GM23338 (cell line): ENCODE data around the gene MYADM. TPM values are rescaled to one million over a fixed set of nuclear protein-coding genes. Genes with fewer than 3 reads are reported as not detected.

ENCODE experiments used
- ATAC-seq: fragments of 200-7000 bp; cut with Tn5 transposase; 3 replicates; pipeline ENCODE4 v1.9.1; 2020
- DNase-seq: peaks from one replicate; pipeline ENCODE4 v3.0.0-alpha.2; 2015; ENCODE audit warnings: low spot score
- H2AFZ ChIP-seq: fragments of 200-600 bp; sonication (generic); 2 replicates; pipeline ENCODE4 v1.8.0; 2016; ENCODE audit warnings: antibody characterized with exemption, mild to moderate bottlenecking, moderate library complexity
- H3F3A ChIP-seq: fragments of 200-600 bp; sonication (generic); replicated peaks from 2 replicates; pipeline ENCODE4 v1.8.0; 2017; ENCODE audit warnings: antibody characterized with exemption, mixed run types, low read depth
- H3K27ac ChIP-seq: fragments of 200-600 bp; sonication (generic); 2 replicates; pipeline ENCODE4 v1.6.1; 2016; ENCODE audit warnings: low read depth
- H3K27me3 ChIP-seq: fragments of 200-600 bp; sonication (generic); 2 replicates; pipeline ENCODE4 v1.8.0; 2016; ENCODE audit warnings: mild to moderate bottlenecking, mixed run types, moderate library complexity; ENCODE audit not compliant: insufficient read depth
- H3K36me3 ChIP-seq: fragments of 200-600 bp; sonication (generic); 2 replicates; pipeline ENCODE4 v1.8.0; 2016; ENCODE audit warnings: mild to moderate bottlenecking; ENCODE audit not compliant: insufficient read depth
- H3K4me1 ChIP-seq: fragments of 200-600 bp; sonication (generic); 2 replicates; pipeline ENCODE4 v1.8.0; 2016; ENCODE audit warnings: mild to moderate bottlenecking, moderate library complexity; ENCODE audit not compliant: insufficient read depth
- H3K4me2 ChIP-seq: fragments of 200-600 bp; sonication (generic); 2 replicates; pipeline ENCODE4 v1.7.1; 2017; ENCODE audit warnings: mixed run types
- H3K4me3 ChIP-seq: fragments of 200-600 bp; sonication (generic); 2 replicates; pipeline ENCODE4 v1.6.1; 2016; ENCODE audit warnings: mixed run types
- H3K79me2 ChIP-seq: fragments of 200-600 bp; sonication (generic); replicated peaks from 2 replicates; pipeline ENCODE4 v1.8.0; 2017; ENCODE audit warnings: mild to moderate bottlenecking; ENCODE audit not compliant: insufficient read depth
- H3K9me2 ChIP-seq: fragments of 200-600 bp; sonication (generic); 2 replicates; pipeline ENCODE4 v1.8.0; 2017; ENCODE audit not compliant: insufficient read depth
- H4K20me1 ChIP-seq: fragments of 200-600 bp; sonication (generic); replicated peaks from 2 replicates; pipeline ENCODE4 v1.8.0; 2017; ENCODE audit warnings: mild to moderate bottlenecking; ENCODE audit not compliant: insufficient read depth
- H3K27ac Mint-ChIP-seq: 2 replicates; pipeline ENCODE4 v1.8.0; 2020; ENCODE audit warnings: inconsistent platforms, mild to moderate bottlenecking, moderate library complexity, mixed read lengths
- H3K27me3 Mint-ChIP-seq: 3 replicates; pipeline ENCODE4 v1.8.0; 2022; ENCODE audit warnings: low read depth, mild to moderate bottlenecking, moderate library complexity, mixed read lengths, inconsistent platforms; ENCODE audit not compliant: insufficient read depth, poor library complexity
- H3K36me3 Mint-ChIP-seq: 3 replicates; pipeline ENCODE4 v1.8.0; 2021; ENCODE audit warnings: low read depth, mild to moderate bottlenecking, inconsistent platforms, moderate library complexity, mixed read lengths
- H3K4me1 Mint-ChIP-seq: 3 replicates; pipeline ENCODE4 v1.8.0; 2020; ENCODE audit warnings: mild to moderate bottlenecking, inconsistent platforms, mixed read lengths
- H3K4me3 Mint-ChIP-seq: 3 replicates; pipeline ENCODE4 v1.8.0; 2021; ENCODE audit warnings: moderate library complexity, mild to moderate bottlenecking, inconsistent platforms, mixed read lengths
- H3K9me3 Mint-ChIP-seq: 3 replicates; pipeline ENCODE4 v1.8.0; 2020; ENCODE audit warnings: moderate library complexity, mild to moderate bottlenecking, inconsistent platforms, mixed read lengths
- EZH2phosphoT487 ChIP-seq: fragments of 200-600 bp; sonication (generic); IDR thresholded peaks from one replicate; pipeline ENCODE4 v1.8.1; 2018; ENCODE audit warnings: antibody characterized with exemption; ENCODE audit not compliant: unreplicated experiment
- ZNF114 ChIP-seq: fragments of 250-450 bp; sonication (Bioruptor Pico); IDR thresholded peaks from 2 replicates; pipeline ENCODE4 v1.5.0; 2020; ENCODE audit warnings: mild to moderate bottlenecking, moderate library complexity
- ZNF331 ChIP-seq: fragments of 250-450 bp; sonication (Bioruptor Pico); IDR thresholded peaks from 2 replicates; pipeline ENCODE4 v1.5.0; 2020; ENCODE audit warnings: low read depth, mild to moderate bottlenecking, moderate library complexity
- polyA plus RNA-seq: library from polyadenylated mRNA; unstranded; fragments of >200 nt; fragmentation: Nextera tagmentation; extraction: Ambion mirVana; gene quantifications from 2 replicates; pipeline ENCODE4 v1.2.1, GENCODE V29; 2016
- total RNA-seq: library from RNA; depleted of rRNA; stranded (reverse); fragments of >200 nt; shearing (Covaris generic); gene quantifications from 2 replicates; pipeline ENCODE4 v1.2.3, GENCODE V29; 2014
- TF ChIP-seq, protein P1 (sequence below): fragments of 250-450 bp; sonication (Bioruptor Pico); IDR thresholded peaks from 2 replicates; pipeline ENCODE4 v1.5.0; 2020; ENCODE audit warnings: mild to moderate bottlenecking, moderate library complexity
- TF ChIP-seq, protein P2 (sequence below): IDR thresholded peaks from 2 replicates; pipeline ENCODE4 v1.6.1; 2016; ENCODE audit warnings: antibody characterized with exemption
- TF ChIP-seq, protein P3 (sequence below): IDR thresholded peaks from one replicate; pipeline ENCODE4 v1.6.1; 2018; ENCODE audit warnings: antibody characterized with exemption; ENCODE audit not compliant: unreplicated experiment

Gene MYADM
- total and polyA plus RNA-seq, 2 experiments from 2014 or later: 49.9 to 57.1 TPM

DNA sequence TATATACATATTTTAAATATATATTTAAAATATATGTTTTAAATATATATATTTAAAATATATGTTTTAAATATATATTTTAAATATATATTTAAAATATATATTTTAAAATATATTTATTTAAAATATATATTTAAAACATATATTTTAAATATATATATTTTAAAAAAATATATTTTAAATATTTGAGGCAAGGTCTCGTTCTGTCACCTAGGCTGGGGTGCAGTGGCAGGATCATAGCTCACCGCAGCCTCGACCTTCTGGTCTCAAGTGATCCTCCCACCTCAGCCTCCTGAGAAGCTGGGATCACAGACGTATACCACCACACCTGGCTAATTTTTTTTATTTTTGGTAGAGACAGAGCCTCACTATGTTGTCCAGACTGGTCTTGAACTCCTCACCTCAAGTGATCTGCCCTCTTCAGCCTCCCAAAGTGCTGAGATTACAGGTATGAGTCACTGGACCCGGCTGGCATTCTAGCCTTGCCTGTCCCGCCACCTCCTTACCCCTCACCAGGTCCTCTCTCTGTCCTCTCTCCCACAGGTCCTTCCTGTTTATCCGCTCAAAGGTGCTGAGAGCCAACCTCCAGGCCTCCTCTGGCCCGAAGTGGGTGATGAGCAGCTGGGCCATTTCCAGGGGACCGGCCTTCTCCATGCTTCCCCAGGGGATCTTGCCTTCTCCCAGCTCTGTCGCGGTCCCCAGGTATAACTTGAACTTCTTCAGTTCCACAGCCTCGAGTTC lies 44.1 kb upstream of the MYADM start:
- no peaks in the 10 kb centered on the region; the same call in 2 of the 3 replicates for H3K36me3 Mint-ChIP-seq
- no peak; the same call in 2 of the 3 replicates for ATAC-seq
- peaks cover 13% of the 10 kb centered on the region; the same call in 1 of the 2 replicates for H3K4me1 ChIP-seq

DNA sequence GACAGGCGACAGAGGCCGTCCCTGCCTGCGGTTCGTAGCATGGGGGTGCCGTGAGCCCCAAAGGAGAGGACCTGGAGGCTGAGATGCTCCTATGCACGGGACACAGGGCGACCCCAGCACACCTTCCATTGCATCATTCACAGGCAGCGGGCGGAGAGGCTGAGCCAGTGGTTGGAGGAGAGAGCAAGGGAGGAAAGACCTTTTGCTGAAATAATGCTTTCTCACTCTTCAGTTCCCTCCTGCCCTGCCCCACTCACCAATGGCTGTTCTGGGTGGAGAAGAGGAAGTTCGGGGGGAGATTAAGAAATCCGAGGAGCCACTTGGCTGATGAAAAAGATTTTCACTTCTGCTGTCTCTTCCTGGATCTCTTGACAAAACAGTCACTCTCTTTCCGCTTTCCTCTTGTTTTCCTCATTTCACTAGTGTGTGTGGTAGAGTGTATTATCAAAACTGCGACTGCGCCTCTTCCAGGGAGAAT lies 43.5 kb upstream of the MYADM start, which contains the start of gene NLRP12:
NLRP12 (minus strand) TSS at position 181 of the 478 bp plus-strand sequence; CDS start at position 41, 140 bp downstream.
- Histone ChIP-seq H3K4me3 (no peak within 1 kb of the TSS), H3K9me2 (no peaks in the 10 kb centered on the region), H4K20me1 (no peaks in the 10 kb centered on the region), H3K36me3 (no peaks in the 10 kb centered on the region), H3F3A (0 out of 2 replicates have a peak, but pooled peaks cover 9% of the 10 kb centered on the region), H3K27ac (peak within 1 kb of the TSS; percentile 77), H3K4me2 (no peak within 1 kb of the TSS), H3K27me3 (no peaks in the 10 kb centered on the region), H2AFZ (peak within 1 kb of the TSS; percentile 54; the same call in 1 of the 2 replicates), H3K79me2 (0 out of 2 replicates have a peak, but pooled peaks cover 6% of the 10 kb centered on the region), H3K4me1 (peaks cover 13% of the 10 kb centered on the region; the same call in 1 of the 2 replicates)
- DNase-seq (no peak), ATAC-seq (peak; percentile 65)
- Mint-ChIP-seq H3K4me1 (peaks cover 14% of the 10 kb centered on the region), H3K27ac (peak within 1 kb of the TSS; percentile 53), H3K4me3 (no peak within 1 kb of the TSS; the same call in 2 of the 3 replicates), H3K36me3 (no peaks in the 10 kb centered on the region; the same call in 2 of the 3 replicates), H3K9me3 (no peaks in the 10 kb centered on the region; the same call in none of the 3 replicates), H3K27me3 (peaks cover 13% of the 10 kb centered on the region)
- TF ChIP-seq, protein P1, sequence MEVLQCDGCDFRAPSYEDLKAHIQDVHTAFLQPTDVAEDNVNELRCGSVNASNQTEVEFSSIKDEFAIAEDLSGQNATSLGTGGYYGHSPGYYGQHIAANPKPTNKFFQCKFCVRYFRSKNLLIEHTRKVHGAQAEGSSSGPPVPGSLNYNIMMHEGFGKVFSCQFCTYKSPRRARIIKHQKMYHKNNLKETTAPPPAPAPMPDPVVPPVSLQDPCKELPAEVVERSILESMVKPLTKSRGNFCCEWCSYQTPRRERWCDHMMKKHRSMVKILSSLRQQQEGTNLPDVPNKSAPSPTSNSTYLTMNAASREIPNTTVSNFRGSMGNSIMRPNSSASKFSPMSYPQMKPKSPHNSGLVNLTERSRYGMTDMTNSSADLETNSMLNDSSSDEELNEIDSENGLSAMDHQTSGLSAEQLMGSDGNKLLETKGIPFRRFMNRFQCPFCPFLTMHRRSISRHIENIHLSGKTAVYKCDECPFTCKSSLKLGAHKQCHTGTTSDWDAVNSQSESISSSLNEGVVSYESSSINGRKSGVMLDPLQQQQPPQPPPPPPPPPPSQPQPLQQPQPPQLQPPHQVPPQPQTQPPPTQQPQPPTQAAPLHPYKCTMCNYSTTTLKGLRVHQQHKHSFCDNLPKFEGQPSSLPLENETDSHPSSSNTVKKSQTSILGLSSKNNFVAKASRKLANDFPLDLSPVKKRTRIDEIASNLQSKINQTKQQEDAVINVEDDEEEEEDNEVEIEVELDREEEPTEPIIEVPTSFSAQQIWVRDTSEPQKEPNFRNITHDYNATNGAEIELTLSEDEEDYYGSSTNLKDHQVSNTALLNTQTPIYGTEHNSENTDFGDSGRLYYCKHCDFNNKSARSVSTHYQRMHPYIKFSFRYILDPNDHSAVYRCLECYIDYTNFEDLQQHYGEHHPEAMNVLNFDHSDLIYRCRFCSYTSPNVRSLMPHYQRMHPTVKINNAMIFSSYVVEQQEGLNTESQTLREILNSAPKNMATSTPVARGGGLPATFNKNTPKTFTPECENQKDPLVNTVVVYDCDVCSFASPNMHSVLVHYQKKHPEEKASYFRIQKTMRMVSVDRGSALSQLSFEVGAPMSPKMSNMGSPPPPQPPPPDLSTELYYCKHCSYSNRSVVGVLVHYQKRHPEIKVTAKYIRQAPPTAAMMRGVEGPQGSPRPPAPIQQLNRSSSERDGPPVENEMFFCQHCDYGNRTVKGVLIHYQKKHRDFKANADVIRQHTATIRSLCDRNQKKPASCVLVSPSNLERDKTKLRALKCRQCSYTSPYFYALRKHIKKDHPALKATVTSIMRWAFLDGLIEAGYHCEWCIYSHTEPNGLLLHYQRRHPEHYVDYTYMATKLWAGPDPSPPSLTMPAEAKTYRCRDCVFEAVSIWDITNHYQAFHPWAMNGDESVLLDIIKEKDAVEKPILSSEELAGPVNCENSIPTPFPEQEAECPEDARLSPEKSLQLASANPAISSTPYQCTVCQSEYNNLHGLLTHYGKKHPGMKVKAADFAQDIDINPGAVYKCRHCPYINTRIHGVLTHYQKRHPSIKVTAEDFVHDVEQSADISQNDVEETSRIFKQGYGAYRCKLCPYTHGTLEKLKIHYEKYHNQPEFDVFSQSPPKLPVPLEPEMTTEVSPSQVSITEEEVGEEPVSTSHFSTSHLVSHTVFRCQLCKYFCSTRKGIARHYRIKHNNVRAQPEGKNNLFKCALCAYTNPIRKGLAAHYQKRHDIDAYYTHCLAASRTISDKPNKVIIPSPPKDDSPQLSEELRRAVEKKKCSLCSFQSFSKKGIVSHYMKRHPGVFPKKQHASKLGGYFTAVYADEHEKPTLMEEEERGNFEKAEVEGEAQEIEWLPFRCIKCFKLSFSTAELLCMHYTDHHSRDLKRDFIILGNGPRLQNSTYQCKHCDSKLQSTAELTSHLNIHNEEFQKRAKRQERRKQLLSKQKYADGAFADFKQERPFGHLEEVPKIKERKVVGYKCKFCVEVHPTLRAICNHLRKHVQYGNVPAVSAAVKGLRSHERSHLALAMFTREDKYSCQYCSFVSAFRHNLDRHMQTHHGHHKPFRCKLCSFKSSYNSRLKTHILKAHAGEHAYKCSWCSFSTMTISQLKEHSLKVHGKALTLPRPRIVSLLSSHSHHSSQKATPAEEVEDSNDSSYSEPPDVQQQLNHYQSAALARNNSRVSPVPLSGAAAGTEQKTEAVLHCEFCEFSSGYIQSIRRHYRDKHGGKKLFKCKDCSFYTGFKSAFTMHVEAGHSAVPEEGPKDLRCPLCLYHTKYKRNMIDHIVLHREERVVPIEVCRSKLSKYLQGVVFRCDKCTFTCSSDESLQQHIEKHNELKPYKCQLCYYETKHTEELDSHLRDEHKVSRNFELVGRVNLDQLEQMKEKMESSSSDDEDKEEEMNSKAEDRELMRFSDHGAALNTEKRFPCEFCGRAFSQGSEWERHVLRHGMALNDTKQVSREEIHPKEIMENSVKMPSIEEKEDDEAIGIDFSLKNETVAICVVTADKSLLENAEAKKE: no peak
- TF ChIP-seq EZH2phosphoT487 (no peak), ZNF114 (CRISPR knock-in tag) (no peak), ZNF331 (no peak)
- TF ChIP-seq, protein P2, sequence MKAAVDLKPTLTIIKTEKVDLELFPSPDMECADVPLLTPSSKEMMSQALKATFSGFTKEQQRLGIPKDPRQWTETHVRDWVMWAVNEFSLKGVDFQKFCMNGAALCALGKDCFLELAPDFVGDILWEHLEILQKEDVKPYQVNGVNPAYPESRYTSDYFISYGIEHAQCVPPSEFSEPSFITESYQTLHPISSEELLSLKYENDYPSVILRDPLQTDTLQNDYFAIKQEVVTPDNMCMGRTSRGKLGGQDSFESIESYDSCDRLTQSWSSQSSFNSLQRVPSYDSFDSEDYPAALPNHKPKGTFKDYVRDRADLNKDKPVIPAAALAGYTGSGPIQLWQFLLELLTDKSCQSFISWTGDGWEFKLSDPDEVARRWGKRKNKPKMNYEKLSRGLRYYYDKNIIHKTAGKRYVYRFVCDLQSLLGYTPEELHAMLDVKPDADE: no peak

More for the DNA sequence above, 44.1 kb upstream of the MYADM start:
- Histone ChIP-seq H3K27ac (peak overlapping the region; percentile 77), H3F3A (0 out of 2 replicates have a peak, but pooled peaks cover 9% of the 10 kb centered on the region), H4K20me1 (no peaks in the 10 kb centered on the region), H3K36me3 (no peaks in the 10 kb centered on the region), H3K9me2 (no peaks in the 10 kb centered on the region), H3K4me3 (no peak overlapping the region), H3K27me3 (no peaks in the 10 kb centered on the region), H3K4me2 (no peak overlapping the region), H3K79me2 (0 out of 2 replicates have a peak, but pooled peaks cover 4% of the 10 kb centered on the region), H2AFZ (peak overlapping the region; percentile 54; the same call in 1 of the 2 replicates)
- DNase-seq: no peak
- peak overlapping the region; percentile 53 for H3K27ac Mint-ChIP-seq
- peaks cover 15% of the 10 kb centered on the region for H3K4me1 Mint-ChIP-seq
- peaks cover 7% of the 10 kb centered on the region for H3K27me3 Mint-ChIP-seq
- no peak for TF ChIP-seq ZNF114 (CRISPR knock-in tag)
- TF ChIP-seq, protein P3, sequence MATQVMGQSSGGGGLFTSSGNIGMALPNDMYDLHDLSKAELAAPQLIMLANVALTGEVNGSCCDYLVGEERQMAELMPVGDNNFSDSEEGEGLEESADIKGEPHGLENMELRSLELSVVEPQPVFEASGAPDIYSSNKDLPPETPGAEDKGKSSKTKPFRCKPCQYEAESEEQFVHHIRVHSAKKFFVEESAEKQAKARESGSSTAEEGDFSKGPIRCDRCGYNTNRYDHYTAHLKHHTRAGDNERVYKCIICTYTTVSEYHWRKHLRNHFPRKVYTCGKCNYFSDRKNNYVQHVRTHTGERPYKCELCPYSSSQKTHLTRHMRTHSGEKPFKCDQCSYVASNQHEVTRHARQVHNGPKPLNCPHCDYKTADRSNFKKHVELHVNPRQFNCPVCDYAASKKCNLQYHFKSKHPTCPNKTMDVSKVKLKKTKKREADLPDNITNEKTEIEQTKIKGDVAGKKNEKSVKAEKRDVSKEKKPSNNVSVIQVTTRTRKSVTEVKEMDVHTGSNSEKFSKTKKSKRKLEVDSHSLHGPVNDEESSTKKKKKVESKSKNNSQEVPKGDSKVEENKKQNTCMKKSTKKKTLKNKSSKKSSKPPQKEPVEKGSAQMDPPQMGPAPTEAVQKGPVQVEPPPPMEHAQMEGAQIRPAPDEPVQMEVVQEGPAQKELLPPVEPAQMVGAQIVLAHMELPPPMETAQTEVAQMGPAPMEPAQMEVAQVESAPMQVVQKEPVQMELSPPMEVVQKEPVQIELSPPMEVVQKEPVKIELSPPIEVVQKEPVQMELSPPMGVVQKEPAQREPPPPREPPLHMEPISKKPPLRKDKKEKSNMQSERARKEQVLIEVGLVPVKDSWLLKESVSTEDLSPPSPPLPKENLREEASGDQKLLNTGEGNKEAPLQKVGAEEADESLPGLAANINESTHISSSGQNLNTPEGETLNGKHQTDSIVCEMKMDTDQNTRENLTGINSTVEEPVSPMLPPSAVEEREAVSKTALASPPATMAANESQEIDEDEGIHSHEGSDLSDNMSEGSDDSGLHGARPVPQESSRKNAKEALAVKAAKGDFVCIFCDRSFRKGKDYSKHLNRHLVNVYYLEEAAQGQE: no peak
- H3K4me3 Mint-ChIP-seq: no peak overlapping the region; the same call in 2 of the 3 replicates
- no peaks in the 10 kb centered on the region; the same call in none of the 3 replicates for H3K9me3 Mint-ChIP-seq
